Ovary (tissue), 3 donors: ENCODE data around the gene TRPM2.

Source experiments
- EP300 ChIP-seq: sonication (generic); formaldehyde crosslinking; IDR thresholded peaks from one replicate; pipeline ENCODE4 v1.6.1; 2017; ENCODE audit warnings: antibody characterized with exemption
- POLR2A ChIP-seq: fragments of 450-650 bp; IDR thresholded peaks from one replicate; pipeline ENCODE4 v1.6.1; 2017; ENCODE audit warnings: antibody characterized with exemption, mild to moderate bottlenecking, moderate library complexity
- TF ChIP-seq, protein P1 (sequence below), 3 donors: fragments of 450-650 bp in 2 of 3; fragments of 200-600 bp in 1 of 3; IDR thresholded peaks; one replicate each; pipeline versions ENCODE4 v1.5.1 to v1.8.0; 2016 to 2022; ENCODE audit warnings: antibody characterized with exemption in 3 of 3, mild to moderate bottlenecking in 1 of 3
- donor health status: DM: no; HTN: no; CAD: no.

DNA sequence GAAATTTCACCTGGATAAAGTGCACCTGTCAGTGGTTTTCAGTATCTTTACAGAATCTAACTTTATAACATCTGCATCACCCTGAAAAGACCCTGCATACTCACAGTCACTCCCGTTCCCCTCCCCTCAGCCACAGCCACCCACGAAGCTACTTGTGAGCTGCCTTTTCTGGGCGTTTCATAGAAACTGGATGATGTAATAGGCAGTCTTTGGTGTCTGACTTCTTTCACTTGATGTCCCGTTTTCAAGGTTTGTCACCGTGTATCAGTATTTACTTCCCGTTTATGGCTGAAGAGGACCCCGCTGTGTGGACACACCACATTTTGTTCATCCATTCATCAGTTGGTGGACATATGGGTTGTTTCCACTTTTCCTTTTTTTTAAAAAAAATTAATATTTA, 54.1 kb downstream of the TRPM2 start:
- no peak for TF ChIP-seq POLR2A
- TF ChIP-seq, protein P1, sequence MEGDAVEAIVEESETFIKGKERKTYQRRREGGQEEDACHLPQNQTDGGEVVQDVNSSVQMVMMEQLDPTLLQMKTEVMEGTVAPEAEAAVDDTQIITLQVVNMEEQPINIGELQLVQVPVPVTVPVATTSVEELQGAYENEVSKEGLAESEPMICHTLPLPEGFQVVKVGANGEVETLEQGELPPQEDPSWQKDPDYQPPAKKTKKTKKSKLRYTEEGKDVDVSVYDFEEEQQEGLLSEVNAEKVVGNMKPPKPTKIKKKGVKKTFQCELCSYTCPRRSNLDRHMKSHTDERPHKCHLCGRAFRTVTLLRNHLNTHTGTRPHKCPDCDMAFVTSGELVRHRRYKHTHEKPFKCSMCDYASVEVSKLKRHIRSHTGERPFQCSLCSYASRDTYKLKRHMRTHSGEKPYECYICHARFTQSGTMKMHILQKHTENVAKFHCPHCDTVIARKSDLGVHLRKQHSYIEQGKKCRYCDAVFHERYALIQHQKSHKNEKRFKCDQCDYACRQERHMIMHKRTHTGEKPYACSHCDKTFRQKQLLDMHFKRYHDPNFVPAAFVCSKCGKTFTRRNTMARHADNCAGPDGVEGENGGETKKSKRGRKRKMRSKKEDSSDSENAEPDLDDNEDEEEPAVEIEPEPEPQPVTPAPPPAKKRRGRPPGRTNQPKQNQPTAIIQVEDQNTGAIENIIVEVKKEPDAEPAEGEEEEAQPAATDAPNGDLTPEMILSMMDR (IDR thresholded peaks at IDR 0.05), result no peak
- no peak for TF ChIP-seq EP300
